ENCODE measurements around the gene WDR6. TPM values are rescaled to one million over a fixed set of nuclear protein-coding genes. Genes with fewer than 3 reads are reported as not detected.

WDR6 gene
- total and polyA plus RNA-seq, 10 of the 15 experiments (the other 5 are each of a cell fraction or from before 2014, with no cell fraction given) = 21.3 to 169 (median 107) TPM

- TF ChIP-seq, protein P1, sequence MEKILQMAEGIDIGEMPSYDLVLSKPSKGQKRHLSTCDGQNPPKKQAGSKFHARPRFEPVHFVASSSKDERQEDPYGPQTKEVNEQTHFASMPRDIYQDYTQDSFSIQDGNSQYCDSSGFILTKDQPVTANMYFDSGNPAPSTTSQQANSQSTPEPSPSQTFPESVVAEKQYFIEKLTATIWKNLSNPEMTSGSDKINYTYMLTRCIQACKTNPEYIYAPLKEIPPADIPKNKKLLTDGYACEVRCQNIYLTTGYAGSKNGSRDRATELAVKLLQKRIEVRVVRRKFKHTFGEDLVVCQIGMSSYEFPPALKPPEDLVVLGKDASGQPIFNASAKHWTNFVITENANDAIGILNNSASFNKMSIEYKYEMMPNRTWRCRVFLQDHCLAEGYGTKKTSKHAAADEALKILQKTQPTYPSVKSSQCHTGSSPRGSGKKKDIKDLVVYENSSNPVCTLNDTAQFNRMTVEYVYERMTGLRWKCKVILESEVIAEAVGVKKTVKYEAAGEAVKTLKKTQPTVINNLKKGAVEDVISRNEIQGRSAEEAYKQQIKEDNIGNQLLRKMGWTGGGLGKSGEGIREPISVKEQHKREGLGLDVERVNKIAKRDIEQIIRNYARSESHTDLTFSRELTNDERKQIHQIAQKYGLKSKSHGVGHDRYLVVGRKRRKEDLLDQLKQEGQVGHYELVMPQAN (conservative IDR thresholded peaks at IDR 0.05) = peak; percentile 88; the same call in 1 of the 2 replicates
These were observed 17.2 kb upstream of the WDR6 start, which contains the start of gene P4HTM (continued) for GRCh38 chr3:48989796-48990635.

- DNase-seq (ENCODE audit: low read depth, low spot score) (no peak), ATAC-seq (peak; percentile 45), FAIRE-seq (no peak)
- Histone ChIP-seq H2AFZ (ENCODE audit: control insufficient read depth, low read depth, low read length) (peak overlapping the region; percentile 96), H3K9ac (ENCODE audit: control insufficient read depth, insufficient read depth, low read length) (peak overlapping the region; percentile 87), H3K4me3 (peak overlapping the region; percentile 93), H3K36me3 (ENCODE audit: control insufficient read depth in 2 of 2, insufficient read depth in 2 of 2, low read length in 1 of 2) (peaks cover 0 to under 1% of the 10 kb centered on the region in 2 experiments; a peak in 2 of 4 replicates), H3K4me2 (ENCODE audit: control insufficient read depth, insufficient read depth) (peak overlapping the region; percentile 81), H3K27me3 (replicated peaks in 1 of 2; ENCODE audit: control insufficient read depth in 2 of 2, insufficient read depth in 2 of 2, low read length in 1 of 2) (no peaks in the 10 kb centered on the region), H4K20me1 (ENCODE audit: control insufficient read depth, insufficient read depth) (no peaks in the 10 kb centered on the region), H3K4me1 (ENCODE audit: control insufficient read depth, insufficient read depth, low read length) (peaks cover 19% of the 10 kb centered on the region), H3K27ac (ENCODE audit: control insufficient read depth, insufficient read depth) (peak overlapping the region; percentile 79), H3K79me2 (ENCODE audit: control insufficient read depth, insufficient read depth, low read length) (peaks cover 28% of the 10 kb centered on the region), H3K9me3 (replicated peaks; ENCODE audit: control insufficient read depth, insufficient read depth, low read length) (no peaks in the 10 kb centered on the region)
- POLR2A ChIA-PET = interaction anchor here (0.6 to 6.6 kb wide), 9 partner anchors 17 to 1515 kb away, joined by 3 to 67 read pairs (median 10); partner anchors contain the start of genes IMPDH2, NDUFAF3, QRICH1 and SCAP
- RAD21 ChIA-PET (ENCODE audit: unreplicated experiment) = interaction anchor here (0.6 to 2.7 kb wide), 8 partner anchors 9 to 533 kb away, joined by 3 to 22 read pairs (median 4); partner anchors contain the start of genes NDUFAF3, QRICH1 and WDR6
- no TSS peak for BruUV-seq (replicated peaks)
- CTCF ChIA-PET = interaction anchor here (0.8 to 5.8 kb wide), 7 partner anchors 17 to 251 kb away, joined by 3 to 123 read pairs (median 21); partner anchors contain the start of genes DALRD3, IMPDH2, NDUFAF3 and QRICH1
- under 1% methylated on average over 40 of the region's 40 CpGs for WGBS (ENCODE audit: insufficient coverage, insufficient replicate concordance, low lambda C conversion rate, missing lambda C conversion rate)
- intact Hi-C loops (cut with micrococcal nuclease; ENCODE audit: unreplicated experiment) = loop anchor here (2.0 kb wide), 2 partner anchors 16 to 30 kb away; partner anchors contain the start of gene WDR6
- SMC1A ChIA-PET (ENCODE audit: uncharacterized antibody, unreplicated experiment) = interaction anchor here (0.5 to 6.1 kb wide), 5 partner anchors 17 to 103 kb away, joined by 3 to 57 read pairs (median 3); partner anchors contain the start of genes IMPDH2, QRICH1 and WDR6
- in situ Hi-C loops (cut with MboI) = no loop called here
- TF ChIP-seq CBX5 (IDR thresholded peaks at IDR 0.05; ENCODE audit: low read depth) (no peak), ZNF687 (IDR thresholded peaks at IDR 0.05) (no peak), CBFB (IDR thresholded peaks at IDR 0.05; ENCODE audit: low read depth) (peak; percentile 67; the same call in 1 of the 2 replicates), RUNX3 (IDR thresholded peaks at IDR 0.05; ENCODE audit: low read length) (peak; percentile 82), PAX5 (IDR thresholded peaks at IDR 0.05; ENCODE audit: borderline replicate concordance, low read depth, low read length) (peak; percentile 8; the same call in 1 of the 2 replicates), MYC (IDR thresholded peaks at IDR 0.05; ENCODE audit: insufficient read depth, insufficient read length, insufficient replicate concordance, low read length, severe bottlenecking) (peak; percentile 14), RAD51 (IDR thresholded peaks at IDR 0.05) (peak; percentile 98)
- TF ChIP-seq, protein P2, sequence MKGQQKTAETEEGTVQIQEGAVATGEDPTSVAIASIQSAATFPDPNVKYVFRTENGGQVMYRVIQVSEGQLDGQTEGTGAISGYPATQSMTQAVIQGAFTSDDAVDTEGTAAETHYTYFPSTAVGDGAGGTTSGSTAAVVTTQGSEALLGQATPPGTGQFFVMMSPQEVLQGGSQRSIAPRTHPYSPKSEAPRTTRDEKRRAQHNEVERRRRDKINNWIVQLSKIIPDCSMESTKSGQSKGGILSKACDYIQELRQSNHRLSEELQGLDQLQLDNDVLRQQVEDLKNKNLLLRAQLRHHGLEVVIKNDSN (IDR thresholded peaks at IDR 0.05; ENCODE audit: borderline replicate concordance, extremely low read length, insufficient read depth, low read depth, low read length) = peak; percentile 83
These were observed 16.3 kb upstream of the WDR6 start for GRCh38 chr3:48990636-48991469.
